ENCODE data around the gene CUL5.

DNA sequence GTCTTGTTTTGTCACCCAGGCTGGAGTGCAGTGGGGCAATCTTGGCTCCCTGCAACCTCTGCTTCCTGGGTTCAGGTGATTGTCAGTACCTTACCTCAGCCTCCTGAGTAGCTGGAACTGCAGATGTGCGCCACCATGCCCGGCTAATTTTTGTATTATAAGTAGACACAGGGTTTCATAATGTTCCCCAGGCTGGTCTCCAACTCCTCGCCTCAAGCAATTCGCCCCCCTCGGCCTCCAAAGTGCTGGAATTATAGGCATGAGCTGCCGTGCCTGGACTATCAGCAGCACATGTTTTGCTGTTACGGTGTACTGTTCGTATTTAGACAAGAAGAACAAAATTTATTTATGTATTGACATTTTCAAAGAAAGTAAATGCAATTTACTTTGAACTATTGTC is 45.6 kb upstream of the CUL5 start:
- TF ChIP-seq, protein P1, sequence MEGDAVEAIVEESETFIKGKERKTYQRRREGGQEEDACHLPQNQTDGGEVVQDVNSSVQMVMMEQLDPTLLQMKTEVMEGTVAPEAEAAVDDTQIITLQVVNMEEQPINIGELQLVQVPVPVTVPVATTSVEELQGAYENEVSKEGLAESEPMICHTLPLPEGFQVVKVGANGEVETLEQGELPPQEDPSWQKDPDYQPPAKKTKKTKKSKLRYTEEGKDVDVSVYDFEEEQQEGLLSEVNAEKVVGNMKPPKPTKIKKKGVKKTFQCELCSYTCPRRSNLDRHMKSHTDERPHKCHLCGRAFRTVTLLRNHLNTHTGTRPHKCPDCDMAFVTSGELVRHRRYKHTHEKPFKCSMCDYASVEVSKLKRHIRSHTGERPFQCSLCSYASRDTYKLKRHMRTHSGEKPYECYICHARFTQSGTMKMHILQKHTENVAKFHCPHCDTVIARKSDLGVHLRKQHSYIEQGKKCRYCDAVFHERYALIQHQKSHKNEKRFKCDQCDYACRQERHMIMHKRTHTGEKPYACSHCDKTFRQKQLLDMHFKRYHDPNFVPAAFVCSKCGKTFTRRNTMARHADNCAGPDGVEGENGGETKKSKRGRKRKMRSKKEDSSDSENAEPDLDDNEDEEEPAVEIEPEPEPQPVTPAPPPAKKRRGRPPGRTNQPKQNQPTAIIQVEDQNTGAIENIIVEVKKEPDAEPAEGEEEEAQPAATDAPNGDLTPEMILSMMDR (IDR thresholded peaks at IDR 0.05): no peak
- TF ChIP-seq POLR2A (IDR thresholded peaks at IDR 0.05): no peak
